GM21619 (cell line): Measurements from ENCODE around the gene TEX13A.
"Not testable (repeated sequence)": the region's sequence is repeated elsewhere in the genome, so short reads cannot be mapped to it uniquely, and the experiment has no call there.

Experiments
- ATAC-seq: cut with Tn5 transposase; IDR thresholded peaks from one replicate; pipeline ENCODE4 v1.9.1; 2021; ENCODE audit not compliant: unreplicated experiment

The TEX13A gene, protein sequence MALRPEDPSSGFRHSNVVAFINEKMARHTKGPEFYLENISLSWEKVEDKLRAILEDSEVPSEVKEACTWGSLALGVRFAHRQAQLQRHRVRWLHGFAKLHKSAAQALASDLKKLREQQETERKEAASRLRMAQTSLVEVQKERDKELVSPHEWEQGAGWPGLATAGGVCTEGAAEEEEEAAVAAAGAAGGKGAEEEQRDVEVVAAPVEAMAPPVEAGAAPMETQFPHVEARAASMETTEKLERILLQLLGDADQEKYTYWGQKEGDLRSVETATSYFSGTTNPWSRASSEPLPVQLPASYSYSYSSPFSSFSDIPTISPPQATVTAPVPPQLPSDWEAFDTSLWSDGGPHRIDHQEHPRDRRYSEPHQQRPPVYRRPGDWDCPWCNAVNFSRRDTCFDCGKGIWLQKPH

DNA sequence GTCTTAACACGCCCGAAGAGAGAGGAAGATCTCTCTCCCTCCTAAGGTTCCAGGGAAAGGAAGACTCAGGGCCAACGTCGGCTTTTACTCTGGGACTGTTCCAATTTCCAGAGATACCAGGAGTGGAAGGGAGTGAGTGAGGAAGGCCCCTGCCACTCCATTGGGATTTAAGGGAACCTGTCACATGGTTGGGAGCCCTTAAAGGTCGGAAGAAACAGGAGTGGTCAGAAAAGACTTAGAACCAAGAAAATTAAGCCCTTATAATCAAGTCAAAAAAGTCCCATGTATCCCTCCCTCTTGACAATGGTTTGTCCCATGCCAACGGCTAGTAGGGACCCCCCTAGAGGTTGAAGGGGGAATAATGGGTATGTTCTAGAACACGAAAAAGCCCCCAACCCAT is at the start of gene TEX13A:
TSS of gene TEX13A (minus strand) at position 59 of the 400 bp plus-strand sequence. CDS start 297 bp downstream, outside the sequence.
- no peak for ATAC-seq

DNA sequence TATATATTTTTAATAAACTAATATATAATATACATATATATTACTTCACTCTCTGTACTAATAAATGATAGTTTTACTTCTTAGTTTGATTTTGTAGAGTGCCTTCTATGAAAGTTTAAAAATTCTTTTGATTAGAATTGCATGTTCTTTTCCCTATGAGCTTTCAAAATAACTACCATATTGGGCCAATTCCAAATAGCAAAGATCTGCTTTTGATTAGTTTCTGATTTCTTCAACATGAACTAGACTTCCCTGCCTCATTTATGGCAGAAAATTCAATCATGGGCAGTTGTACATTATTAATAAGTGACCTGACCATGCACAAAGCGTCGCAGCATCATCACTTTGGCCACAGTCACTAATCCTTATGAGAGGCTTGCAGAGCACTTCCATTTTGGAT is 48.9 kb upstream of the TEX13A start:
- ATAC-seq = no peak

DNA sequence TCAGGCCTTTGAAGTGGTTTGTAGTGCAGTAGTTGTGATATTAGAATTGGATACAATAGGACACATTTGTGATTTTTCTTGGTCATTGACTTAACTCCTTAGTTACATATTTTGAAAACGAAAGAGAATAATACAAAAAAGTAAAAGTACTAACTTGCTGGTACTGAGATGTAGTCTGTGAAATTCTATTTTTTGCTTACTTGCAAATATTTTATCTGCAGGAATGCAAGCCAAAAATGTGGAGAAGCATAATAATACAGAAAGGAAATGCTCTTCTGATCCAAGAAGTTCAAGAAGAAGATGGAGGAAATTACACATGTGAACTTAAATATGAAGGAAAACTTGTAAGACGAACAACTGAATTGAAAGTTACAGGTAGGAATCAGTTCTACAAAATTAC is 46.7 kb upstream of the TEX13A start:
- ATAC-seq = no peak

DNA sequence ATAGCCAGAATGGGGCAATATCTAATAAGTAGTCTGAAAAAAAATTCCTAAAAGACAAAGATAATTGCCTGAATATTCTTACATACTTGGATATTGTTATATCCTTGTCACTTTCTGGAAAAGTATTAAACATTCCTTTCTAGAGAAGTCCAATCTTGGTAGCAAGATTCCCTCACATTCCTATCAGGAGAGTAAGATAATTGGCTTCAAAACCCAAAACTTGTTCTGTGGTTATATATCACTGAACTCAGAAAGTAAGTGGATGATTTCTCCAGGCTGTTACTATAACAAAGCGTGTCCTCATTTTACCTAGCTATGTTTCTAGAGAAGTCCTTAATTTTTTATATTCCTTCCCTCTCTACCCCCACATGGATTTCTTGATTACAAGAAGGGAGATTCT is 46.0 kb upstream of the TEX13A start:
- ATAC-seq = no peak

DNA sequence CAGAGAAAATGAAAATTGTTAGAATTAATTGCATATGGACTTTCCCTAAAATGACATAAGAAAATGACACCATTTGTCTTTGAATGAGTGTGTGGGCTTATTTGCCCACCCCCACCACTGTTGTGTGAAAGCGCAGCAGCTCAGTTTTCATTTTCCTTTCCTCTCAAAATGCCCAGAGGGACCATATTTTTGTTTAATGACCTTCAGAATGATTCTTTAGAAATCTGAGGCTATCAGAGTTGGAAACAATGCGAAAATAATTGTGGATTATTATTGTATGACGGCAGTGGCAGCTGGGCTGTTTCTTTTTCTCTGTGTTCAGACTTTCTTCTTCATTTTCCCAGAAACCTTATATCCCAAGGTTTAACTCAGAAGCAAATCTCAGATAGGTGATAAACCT is 44.6 kb upstream of the TEX13A start:
- ATAC-seq = no peak

DNA sequence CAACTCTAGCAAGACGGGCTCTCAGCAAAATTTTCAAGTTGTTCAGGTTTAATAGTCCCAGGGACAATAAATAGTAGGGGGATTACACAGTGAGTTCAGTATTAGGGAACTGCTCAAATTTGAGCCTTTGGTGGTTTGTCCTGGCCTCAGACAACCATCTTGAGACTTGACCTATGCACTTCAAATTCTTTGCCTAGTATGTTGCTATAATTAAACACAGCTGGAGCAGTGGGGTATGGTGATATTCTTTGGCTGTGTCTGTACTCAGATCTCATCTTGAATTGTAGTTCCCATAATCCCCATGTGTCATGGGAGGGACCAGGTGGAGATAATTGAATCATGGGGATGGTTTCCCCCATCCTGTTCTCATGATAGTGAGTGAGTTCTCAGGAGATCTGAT is 43.3 kb upstream of the TEX13A start:
- no peak for ATAC-seq

DNA sequence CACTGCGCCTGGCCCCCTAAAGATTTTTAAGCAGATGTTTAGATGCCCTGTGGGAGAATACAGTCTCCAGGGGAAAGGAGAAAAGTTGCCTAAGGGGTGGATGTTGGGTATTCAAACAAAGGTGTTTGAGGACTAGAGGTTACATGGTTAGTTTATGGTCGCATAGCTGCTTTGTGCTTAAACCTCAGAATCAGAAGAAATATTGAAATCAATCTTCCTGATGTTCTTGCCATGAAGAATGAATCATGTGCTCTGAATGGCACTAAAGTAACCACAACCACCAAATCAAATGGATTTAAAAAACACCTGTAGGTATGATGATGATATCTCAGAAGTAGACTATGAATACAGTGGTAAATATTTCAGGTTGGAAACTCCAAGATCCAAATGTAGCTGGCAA is 42.7 kb upstream of the TEX13A start:
- no peak for ATAC-seq

DNA sequence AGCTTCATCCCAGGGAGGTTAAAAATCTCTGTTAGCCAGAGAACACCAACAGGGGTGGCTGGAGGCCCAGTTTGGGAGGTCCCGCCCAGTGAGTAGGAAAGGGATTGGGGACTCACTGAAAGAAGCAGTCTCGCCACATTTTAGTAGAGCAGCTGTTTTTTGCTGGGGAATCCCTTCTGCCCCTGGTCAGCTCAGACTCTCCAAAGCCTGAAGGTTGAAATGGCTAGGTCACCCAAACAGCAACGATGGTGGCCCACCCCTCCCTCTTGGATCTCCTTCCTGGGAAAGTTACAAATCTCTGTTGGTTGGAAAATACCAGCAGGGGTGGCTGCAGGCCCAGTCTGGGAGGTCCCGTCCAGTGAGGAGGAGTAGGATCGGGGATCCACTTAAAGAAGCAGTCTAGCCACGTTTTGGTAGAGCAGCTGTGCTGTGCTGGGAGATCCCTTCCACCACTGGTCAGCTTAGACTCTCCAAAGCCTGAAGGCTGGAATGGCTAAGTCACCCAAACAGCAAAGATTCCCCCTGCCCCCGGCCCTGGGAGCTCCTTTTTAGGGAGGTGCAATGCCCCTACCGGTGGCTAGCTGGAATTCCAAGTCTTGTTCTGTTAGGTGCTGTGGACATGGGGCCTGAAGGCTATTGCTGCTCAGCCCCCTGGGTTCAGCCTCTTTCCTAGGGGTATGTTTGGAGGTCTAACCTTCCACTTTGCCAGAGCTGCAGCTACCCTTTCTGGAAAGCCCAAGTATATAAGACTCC is 40.0 kb upstream of the TEX13A start:
- ATAC-seq = no peak

DNA sequence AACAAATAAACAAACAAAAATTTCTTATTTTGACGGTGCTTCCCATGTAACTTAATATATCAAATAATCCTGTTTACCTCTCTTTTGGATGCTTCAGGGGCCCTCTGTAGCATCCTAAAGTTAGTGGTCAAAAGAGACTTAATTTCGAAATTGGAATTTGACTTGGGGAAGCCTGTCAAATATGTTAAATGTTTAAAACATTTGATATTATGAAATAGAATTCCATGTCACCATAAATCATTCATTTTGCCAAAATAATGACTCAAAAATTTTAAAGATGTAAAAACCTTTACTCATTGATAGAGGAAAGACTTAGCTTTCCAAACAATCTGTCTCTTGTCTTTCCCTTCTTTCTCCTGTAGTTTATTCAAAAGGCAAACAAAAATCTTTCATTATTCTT is 20.6 kb upstream of the TEX13A start:
- ATAC-seq = no peak

DNA sequence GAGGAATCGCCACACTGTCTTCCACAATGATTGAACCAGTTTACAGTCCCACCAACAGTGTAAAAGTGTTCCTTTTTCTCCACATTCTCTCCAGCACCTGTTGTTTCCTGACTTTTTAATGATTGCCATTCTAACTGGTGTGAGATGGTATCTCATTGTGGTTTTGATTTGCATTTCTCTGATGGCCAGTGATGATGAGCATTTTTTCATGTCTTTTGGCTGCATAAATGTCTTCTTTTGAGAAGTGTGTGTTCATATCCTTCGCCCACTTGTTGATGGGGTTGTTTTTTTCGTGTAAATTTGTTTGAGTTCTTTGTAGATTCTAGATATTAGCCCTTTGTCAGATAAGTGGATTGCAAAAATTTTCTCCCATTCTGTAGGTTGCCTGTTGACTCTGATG is 16.9 kb upstream of the TEX13A start:
- not testable (repeated sequence) for ATAC-seq

DNA sequence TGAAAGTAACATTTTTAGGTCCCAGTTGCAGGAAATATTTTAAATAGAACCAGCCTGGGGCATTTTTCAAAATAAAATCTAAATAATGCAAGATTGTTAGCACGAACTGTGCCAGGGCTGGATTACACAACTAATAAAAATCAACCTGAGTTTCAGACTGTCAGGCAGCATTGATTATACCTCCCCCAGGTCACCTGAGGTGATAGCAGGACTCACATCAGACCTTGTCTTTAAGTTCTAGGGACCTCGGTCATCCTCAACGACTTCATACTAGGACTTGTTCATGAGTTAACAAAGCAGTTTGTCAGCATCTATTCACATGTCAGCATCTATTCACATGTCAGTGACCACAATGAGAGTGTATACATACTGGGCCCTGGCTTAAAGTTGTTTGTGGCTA is 8.7 kb upstream of the TEX13A start:
- ATAC-seq = no peak

DNA sequence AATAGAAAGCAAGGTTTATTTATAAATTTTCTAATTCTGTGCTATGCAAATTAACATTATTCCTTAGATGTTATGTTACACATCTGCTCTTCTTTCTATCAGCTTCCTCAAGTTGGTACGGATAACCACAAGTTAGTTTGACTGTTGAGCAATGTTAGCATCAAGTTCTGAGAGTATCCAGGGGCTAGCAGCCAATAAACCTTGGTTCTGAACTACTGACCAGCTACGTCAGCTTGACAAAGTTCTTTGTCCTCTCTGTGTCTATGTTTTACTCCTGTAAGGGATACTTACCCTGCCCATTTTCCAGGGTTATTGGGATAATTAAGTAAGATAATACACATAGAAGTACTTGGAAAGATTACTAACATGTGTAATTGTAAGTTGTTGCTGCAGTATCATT is 8.1 kb upstream of the TEX13A start:
- ATAC-seq = no peak

DNA sequence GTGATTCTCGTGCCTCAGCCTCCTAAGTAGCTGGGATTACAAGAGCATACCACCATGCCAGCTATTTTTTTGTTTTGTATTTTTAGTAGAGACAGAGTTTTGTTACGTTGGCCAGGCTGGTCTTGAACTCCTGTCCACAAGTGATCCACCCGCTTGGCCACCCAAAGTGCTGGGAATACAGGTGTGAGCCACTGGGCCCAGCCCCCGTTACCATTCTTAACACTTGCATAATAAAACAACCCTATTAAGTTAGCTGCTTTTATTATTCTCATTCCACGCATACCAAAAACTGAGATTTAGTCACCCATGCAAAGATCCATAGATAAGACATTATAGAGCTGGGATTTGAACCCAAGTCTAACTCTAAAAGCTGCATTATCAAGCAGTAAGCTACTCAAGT is 6.0 kb upstream of the TEX13A start:
- no peak for ATAC-seq

DNA sequence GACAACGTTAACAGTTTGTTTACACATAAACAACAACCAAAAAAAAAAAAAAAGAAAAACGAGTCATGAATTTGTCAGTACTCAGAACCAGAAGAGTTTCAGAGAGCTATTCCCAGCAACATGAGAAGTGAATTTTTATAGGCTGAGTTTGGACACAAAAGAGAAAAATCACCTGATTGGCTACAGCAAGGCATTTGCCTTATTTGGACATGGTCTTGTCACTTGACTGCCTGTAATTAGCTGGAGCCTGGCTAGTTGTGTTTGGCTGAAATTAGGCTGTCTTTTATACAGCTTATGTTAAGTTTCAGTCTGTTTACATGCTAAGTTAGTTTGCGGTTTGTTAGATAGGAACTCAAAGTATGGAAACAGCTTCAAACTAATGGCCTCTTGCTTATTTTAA is 880 bp upstream of the TEX13A start:
- ATAC-seq = no peak

DNA sequence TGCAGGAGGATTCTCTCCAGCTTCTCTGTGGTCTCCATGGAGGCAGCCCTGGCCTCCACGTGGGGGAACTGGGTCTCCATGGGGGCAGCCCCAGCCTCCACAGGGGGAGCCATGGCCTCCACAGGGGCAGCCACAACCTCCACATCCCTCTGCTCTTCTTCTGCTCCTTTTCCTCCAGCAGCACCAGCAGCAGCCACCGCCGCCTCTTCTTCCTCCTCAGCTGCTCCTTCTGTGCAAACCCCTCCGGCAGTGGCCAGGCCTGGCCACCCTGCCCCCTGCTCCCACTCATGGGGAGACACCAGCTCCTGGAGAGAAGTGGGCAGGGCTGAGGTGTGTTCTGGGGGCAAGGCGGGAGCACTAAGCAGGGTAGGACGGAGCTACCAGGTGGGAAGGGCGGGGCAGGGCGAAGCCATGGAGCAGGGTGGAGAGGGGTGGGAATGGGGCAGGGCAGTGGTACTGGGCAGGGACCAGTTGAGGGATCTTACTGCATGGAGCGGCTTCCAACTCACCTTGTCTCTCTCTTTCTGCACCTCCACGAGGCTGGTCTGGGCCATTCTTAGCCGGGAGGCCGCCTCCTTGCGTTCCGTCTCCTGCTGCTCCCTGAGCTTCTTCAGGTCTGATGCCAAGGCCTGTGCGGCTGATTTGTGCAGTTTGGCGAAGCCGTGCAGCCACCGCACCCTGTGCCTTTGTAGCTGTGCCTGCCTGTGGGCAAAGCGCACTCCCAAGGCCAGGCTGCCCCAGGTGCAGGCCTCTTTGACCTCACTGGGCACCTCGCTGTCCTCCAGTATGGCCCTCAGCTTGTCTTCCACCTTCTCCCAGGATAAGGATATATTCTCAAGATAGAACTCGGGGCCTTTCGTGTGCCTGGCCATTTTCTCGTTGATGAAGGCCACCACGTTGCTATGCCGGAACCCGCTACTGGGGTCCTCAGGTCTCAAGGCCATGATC is 766 bp downstream of the TEX13A start:
- ATAC-seq = no peak

DNA sequence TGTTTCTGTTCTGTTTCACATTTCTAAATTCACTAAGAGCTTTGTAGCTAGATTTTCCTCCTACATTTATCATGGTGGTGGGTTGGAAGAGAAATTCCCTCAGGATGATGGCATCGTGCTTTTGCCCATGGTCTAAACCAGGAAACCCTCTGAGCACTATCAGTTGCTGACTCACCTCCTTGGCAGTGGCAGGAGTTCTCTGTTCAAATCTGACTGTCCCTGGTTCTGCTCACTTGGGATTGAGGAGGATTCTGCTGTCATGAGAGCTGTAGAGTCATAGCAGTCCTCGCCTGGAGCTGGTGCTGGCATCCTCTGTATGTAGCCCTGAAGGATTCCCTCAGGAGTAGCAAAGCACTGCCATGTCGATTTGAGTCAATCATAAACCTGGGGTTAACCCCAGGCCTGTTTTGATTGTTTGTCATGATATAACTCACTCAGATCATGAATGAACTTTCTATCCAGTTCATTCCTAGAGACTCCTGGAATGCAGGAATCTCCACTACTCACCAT is 9.4 kb downstream of the TEX13A start:
- no peak for ATAC-seq

DNA sequence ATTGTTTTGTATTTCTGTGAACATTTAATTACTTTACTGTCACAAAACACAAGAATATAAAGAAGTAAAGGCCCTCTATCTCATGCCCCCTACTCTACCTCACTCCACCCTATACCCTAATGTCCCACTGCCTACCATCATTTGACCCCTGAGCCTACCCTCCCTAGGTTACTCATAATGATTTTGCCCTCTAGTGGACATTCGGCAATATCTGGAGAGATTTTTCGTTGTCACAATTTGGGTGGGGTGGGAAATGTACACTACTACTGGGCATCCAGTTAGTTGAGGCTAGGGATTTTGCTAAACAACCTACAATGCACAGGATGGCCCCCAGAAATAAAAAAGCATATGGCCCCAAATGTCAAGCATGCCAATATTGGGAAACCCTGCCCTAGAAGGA is 10.2 kb downstream of the TEX13A start:
- ATAC-seq = no peak

DNA sequence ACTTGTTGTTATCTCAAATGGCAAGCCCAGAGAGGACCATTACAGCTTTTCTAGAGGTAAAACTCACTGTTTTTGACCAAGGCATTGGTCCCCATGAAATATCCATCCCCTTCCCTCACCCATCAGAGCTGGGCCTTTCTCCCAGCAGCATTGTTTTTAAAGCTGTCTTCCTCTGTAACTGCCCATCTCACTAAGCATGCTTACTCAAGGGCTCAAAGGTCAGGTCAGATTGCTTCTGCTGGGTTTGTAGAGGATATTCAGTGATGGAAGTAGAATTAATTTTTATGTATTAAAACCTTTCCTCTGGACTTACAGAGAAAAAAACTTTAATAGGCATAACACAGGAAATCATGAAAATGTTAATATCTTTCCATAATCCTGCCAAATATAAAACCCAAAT is 11.1 kb downstream of the TEX13A start:
- no peak for ATAC-seq

DNA sequence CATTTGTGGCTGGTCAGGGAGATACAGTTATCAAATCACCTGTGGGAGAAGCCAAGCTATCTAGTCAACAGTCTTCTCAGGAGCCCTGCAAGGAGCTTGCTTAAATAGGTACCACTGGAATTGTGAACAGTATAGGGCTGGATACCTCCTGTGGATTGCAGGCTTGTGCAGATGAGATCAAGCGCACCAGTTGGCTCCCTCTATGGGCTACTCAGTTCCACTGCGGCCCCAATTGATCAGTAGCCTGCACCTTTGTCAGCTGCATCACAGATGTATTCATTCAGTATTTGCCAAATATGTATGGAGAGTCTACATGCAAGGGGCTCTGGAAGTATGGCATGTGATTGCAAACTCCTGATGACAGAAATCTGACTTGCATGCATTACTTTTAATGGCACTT is 28.6 kb downstream of the TEX13A start:
- ATAC-seq = no peak

DNA sequence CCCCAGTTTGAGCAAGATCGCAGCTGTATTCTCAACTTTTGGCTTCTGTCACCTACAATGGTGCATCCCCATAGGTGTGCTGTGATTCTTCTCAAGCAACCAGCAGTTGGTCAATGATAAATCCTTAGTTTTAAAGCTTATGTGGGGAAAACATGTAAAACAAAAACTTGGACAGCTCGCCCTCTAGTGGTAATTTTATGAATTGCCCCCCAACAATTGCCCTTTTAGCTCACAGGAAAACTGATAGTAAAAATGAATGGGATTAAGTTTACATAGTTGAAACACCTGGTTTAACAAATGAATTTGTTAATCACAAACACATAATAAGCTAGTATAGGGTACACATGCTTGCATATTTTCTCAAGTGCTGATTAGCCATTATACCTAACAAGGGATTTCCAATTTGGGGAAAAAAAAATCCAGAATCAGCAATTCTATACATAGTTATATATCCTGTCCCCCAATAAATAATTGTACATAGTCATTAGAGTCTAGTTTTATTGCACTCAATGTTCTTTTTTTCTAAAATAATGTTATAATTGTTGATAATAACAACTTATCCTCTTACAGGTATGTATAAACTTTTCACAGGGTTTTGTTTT is 30.1 kb downstream of the TEX13A start:
- ATAC-seq = no peak

DNA sequence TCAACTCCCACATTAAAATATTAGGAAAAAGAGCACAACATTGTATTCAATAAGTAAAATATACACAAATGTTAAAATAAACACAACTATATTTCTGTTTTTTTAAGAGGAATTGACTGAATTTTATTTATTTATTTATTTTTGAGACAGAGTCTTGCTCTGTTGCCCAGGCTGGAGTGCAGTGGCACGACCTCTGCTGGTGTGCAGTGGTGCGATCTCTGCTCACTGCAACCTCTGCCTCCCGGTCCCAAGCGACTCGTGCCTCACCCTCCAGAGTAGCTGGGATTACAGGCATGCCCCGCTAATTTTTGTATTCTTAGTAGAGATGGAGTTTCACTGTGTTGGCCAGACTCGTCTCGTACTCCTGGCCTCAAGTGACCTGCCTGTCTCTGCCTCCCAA is 31.4 kb downstream of the TEX13A start:
- no peak for ATAC-seq
